Spleen (tissue), 11 donors: Measurements from ENCODE around the gene CEACAM3. TPM values are rescaled to one million over a fixed set of nuclear protein-coding genes. Genes with fewer than 3 reads are reported as not detected.

Experiments used
- DNase-seq: peaks from one replicate; pipeline ENCODE4 v3.0.0-alpha.2; 2020
- H3K27ac ChIP-seq, 8 donors: fragments of 200-600 bp; sonication (generic) in 7 of 8; 1 replicate in 4 of 8; 2 replicates in 4 of 8; pipeline versions ENCODE4 v1.5.0 to v1.8.0; 2016 to 2021; ENCODE audit warnings: inconsistent platforms in 4 of 8, mild to moderate bottlenecking in 4 of 8, moderate library complexity in 1 of 8
- H3K27me3 ChIP-seq, 7 donors: fragments of 200-600 bp; sonication (generic) in 6 of 7; replicated peaks in 1 of 7; 1 replicate in 4 of 7; 2 replicates in 3 of 7; pipeline versions ENCODE4 v1.5.0 to v1.8.0; 2016 to 2021; ENCODE audit warnings: inconsistent platforms in 3 of 7, mild to moderate bottlenecking in 1 of 7
- H3K36me3 ChIP-seq, 6 donors: fragments of 200-600 bp; sonication (generic) in 5 of 6; 1 replicate in 4 of 6; 2 replicates in 2 of 6; pipeline versions ENCODE4 v1.5.0 to v1.8.0; 2016 to 2021; ENCODE audit warnings: inconsistent platforms in 2 of 6
- H3K4me1 ChIP-seq, 6 donors: fragments of 200-600 bp; sonication (generic) in 5 of 6; 1 replicate in 3 of 6; 2 replicates in 3 of 6; pipeline versions ENCODE4 v1.5.0 to v1.8.0; 2016 to 2021; ENCODE audit warnings: inconsistent platforms in 3 of 6
- H3K4me3 ChIP-seq, 8 donors: fragments of 200-600 bp; sonication (generic) in 7 of 8; 1 replicate in 4 of 8; 2 replicates in 4 of 8; pipeline versions ENCODE4 v1.5.0 to v1.8.0; 2016 to 2021; ENCODE audit warnings: inconsistent platforms in 4 of 8, mild to moderate bottlenecking in 4 of 8, moderate library complexity in 2 of 8
- H3K9me3 ChIP-seq, 8 donors: fragments of 200-600 bp; sonication (generic) in 7 of 8; 1 replicate in 4 of 8; 2 replicates in 4 of 8; pipeline versions ENCODE4 v1.5.0 to v1.8.0; 2016 to 2021; ENCODE audit warnings: inconsistent platforms in 4 of 8
- POLR2A ChIP-seq, 3 donors: fragments of 450-650 bp; IDR thresholded peaks; one replicate each; pipeline ENCODE4 v1.5.1; 2017; ENCODE audit warnings: antibody characterized with exemption in 3 of 3, mild to moderate bottlenecking in 1 of 3
- POLR2AphosphoS5 ChIP-seq, 3 donors: sonication (generic); formaldehyde crosslinking; IDR thresholded peaks; one replicate each; pipeline ENCODE4 v1.5.1; 2017; ENCODE audit warnings: antibody characterized with exemption in 3 of 3
- WGBS, 5 donors: extraction: QIAGEN DNeasy Blood & Tissue Kit in 3 of 5; methylation state at CpG; one replicate each; pipeline versions ENCODE4 v1.1.5 to v1.1.7; 2013 to 2018; 5-methylcytosine and 5-hydroxymethylcytosine counted together
- intact Hi-C: fragments of 100-400 bp; cut with DNase I; formaldehyde crosslinking; loops from one replicate; pipeline ENCODE4 v1.15.0; 2023; ENCODE audit warnings: low total_unique reads
- polyA plus RNA-seq, 3 donors: library from polyadenylated mRNA; stranded (reverse); fragments of 200-250 nt; gene quantifications; one replicate each; pipeline ENCODE4 v1.2.1, GENCODE V29; 2013
- total RNA-seq, 7 donors: library from RNA; depleted of rRNA in 3 of 7; stranded (reverse); fragments of >200 nt in 3 of 7; fragmentation: NEBNext Ultra II Directional in 4 of 7; extraction: Animal tissue kit (Norgen Biotek cat#: 25700) in 4 of 7; gene quantifications; one replicate each; pipeline versions ENCODE4 v1.1.0 to v1.2.1, GENCODE V29; 2016 to 2021
- TF ChIP-seq, protein P1 (sequence below), 11 experiments: fragments of 200-600 bp in 7 of 11; fragments of 450-650 bp in 4 of 11; sonication (generic) in 4 of 11; IDR thresholded peaks in 8 of 11; conservative IDR thresholded peaks in 3 of 11; 1 replicate in 7 of 11; 2 replicates in 4 of 11; pipeline versions ENCODE4 v1.4.0 to v1.8.0; 2016 to 2021; ENCODE audit warnings: antibody characterized with exemption in 11 of 11, inconsistent platforms in 4 of 11, mild to moderate bottlenecking in 1 of 11
- donor health status: healthy with polysubstance abuse.
- donor health status: DM: no; HTN: no; CAD: no; lungs with moderate emphysema.
- donor health status: DM: no; HTN: no; CAD: no.
- donor health status: Bipolar disorder and iron deficiency.
- donor health status: healthy.
- donor health status: DM: no; HTN: no; CAD: no.
- donor health status: DM: yes; HTN: yes; CAD: no.

CEACAM3 gene
- total and polyA plus RNA-seq, 10 donors, result 0.55 to 31.9 (median 10.1) TPM

DNA sequence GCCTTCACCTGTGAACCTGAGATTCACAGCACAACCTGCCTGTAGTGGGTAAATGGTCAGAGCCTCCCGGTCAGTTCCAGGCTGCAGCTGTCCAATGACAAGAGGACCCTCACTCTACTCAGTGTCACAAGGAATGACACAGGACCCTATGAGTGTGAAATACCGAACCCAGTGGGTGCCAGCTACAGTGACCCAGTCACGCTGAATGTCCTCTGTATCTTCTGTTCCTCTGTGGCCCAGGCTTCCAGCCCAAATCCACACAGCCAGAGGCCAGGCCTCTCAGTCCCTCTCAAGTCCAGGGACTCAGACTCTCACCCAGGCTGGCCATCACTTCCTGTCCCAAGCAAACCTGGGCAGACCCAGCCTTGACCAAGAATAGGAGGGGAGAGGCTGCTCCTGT is 10.8 kb downstream of the CEACAM3 start:
- TF ChIP-seq POLR2AphosphoS5 (IDR thresholded peaks at IDR 0.05) (no peak), POLR2A (IDR thresholded peaks at IDR 0.05) (no peak)
- TF ChIP-seq, protein P1, sequence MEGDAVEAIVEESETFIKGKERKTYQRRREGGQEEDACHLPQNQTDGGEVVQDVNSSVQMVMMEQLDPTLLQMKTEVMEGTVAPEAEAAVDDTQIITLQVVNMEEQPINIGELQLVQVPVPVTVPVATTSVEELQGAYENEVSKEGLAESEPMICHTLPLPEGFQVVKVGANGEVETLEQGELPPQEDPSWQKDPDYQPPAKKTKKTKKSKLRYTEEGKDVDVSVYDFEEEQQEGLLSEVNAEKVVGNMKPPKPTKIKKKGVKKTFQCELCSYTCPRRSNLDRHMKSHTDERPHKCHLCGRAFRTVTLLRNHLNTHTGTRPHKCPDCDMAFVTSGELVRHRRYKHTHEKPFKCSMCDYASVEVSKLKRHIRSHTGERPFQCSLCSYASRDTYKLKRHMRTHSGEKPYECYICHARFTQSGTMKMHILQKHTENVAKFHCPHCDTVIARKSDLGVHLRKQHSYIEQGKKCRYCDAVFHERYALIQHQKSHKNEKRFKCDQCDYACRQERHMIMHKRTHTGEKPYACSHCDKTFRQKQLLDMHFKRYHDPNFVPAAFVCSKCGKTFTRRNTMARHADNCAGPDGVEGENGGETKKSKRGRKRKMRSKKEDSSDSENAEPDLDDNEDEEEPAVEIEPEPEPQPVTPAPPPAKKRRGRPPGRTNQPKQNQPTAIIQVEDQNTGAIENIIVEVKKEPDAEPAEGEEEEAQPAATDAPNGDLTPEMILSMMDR (IDR thresholded peaks at IDR 0.05 in 8 of 11, conservative IDR thresholded peaks at IDR 0.05 in 3 of 11), result no peak
- H3K27me3 ChIP-seq, result peaks cover 0 to 20% (median 0%) of the 10 kb centered on the region in 7 donors
- 87 to 94% (median 90%) methylated on average over 2 to 3 of the region's 3 CpGs for WGBS, 5 donors
- H3K27ac ChIP-seq, result peak overlapping the region in 6 of 8 donors; percentile 75 to 96 (median 89)
- DNase-seq, result no peak
- H3K4me1 ChIP-seq, result peaks cover 0 to 75% (median 28%) of the 10 kb centered on the region in 6 donors
- intact Hi-C loops, result no loop called here
- H3K36me3 ChIP-seq, result peaks cover 0 to 8% (median 0%) of the 10 kb centered on the region in 6 donors
- no peaks in the 10 kb centered on the region for H3K9me3 ChIP-seq
- H3K4me3 ChIP-seq, result peak overlapping the region in 1 of 8 donors; percentile 55

DNA sequence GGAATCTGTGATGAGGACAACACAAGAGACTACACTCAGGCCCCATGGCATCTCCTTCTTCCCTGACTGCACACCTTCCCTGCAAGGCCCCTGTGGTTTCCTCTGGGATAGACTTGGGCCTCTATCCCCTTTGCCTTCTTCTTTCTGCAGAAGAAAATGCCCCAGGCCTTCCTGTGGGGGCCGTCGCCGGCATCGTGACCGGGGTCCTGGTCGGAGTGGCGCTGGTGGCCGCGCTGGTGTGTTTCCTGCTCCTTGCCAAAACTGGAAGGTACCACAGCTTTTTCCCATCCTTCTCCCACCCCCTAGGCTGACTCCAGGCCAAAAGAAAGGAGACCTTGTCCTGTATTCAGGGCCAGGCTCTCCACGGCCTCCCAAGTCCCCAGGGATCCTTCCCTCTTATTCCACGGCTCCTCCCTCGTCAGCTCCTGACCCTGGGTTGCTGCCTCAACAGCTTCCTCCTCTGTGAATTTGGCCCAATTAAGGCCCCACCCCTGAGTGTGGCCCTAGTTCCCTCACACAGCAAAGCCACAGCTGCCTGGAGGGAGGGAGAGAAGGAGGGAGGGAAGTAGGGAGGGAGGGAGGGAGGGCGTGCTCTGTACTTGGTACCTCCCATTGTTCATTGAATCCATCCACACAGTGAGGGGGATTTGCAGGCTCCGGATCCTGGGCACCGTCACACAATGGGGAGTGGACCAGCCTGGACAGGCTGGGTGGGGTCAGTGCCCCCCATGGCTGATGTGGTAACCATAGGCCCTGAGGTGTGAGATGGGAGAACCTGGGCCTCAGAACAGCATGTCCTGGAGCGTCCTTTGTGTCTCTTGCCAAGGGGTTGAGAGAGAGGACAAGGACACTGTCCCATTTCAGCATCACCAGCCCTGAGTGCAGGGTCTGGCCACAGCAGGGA is 12.5 kb downstream of the CEACAM3 start:
- H3K27ac ChIP-seq, result peak overlapping the region in 7 of 8 donors; percentile 67 to 96 (median 84)
- H3K9me3 ChIP-seq, result no peaks in the 10 kb centered on the region
- intact Hi-C loops, result no loop called here
- TF ChIP-seq POLR2A (IDR thresholded peaks at IDR 0.05), result no peak
- TF ChIP-seq, protein P1 (IDR thresholded peaks at IDR 0.05 in 8 of 11, conservative IDR thresholded peaks at IDR 0.05 in 3 of 11), result no peak
- peak in 2 of 3 donors; percentile 35 to 61 for TF ChIP-seq POLR2AphosphoS5 (IDR thresholded peaks at IDR 0.05)
- H3K4me1 ChIP-seq, result peaks cover 0 to 63% (median 20%) of the 10 kb centered on the region in 6 donors
- H3K36me3 ChIP-seq, result peaks cover 0 to 8% (median 0%) of the 10 kb centered on the region in 6 donors
- H3K27me3 ChIP-seq, result peaks cover 0 to 20% (median 0%) of the 10 kb centered on the region in 7 donors
- DNase-seq, result peak; percentile 87
- H3K4me3 ChIP-seq, result peak overlapping the region in 3 of 8 donors; percentile 8 to 55 (median 9)
- 37 to 60% (median 47%) methylated on average over 14 to 16 of the region's 16 CpGs for WGBS, 5 donors

GRCh38 chr19:41810301-41810700 is 13.9 kb downstream of the CEACAM3 start:
- DNase-seq, result peak; percentile 76
- Histone ChIP-seq H3K4me3 (peak overlapping the region in 1 of 8 donors; percentile 55), H3K36me3 (peaks cover 0 to 8% (median 0%) of the 10 kb centered on the region in 6 donors), H3K27ac (peak overlapping the region in 7 of 8 donors; percentile 76 to 96 (median 84)), H3K4me1 (peaks cover 0 to 49% (median 14%) of the 10 kb centered on the region in 6 donors), H3K27me3 (peaks cover 0 to 20% (median 0%) of the 10 kb centered on the region in 7 donors), H3K9me3 (no peaks in the 10 kb centered on the region)
- intact Hi-C loops, result no loop called here
- TF ChIP-seq, protein P1 (IDR thresholded peaks at IDR 0.05 in 8 of 11, conservative IDR thresholded peaks at IDR 0.05 in 3 of 11), result no peak
- no peak for TF ChIP-seq POLR2A (IDR thresholded peaks at IDR 0.05)
- TF ChIP-seq POLR2AphosphoS5 (IDR thresholded peaks at IDR 0.05), result no peak
- 48 to 68% (median 59%) methylated on average over 4 of the region's 4 CpGs for WGBS, 5 donors

GRCh38 chr19:41811036-41811435 is 14.6 kb downstream of the CEACAM3 start:
- Histone ChIP-seq H3K36me3 (peaks cover 0 to 8% (median 0%) of the 10 kb centered on the region in 6 donors), H3K27ac (peak overlapping the region in 7 of 8 donors; percentile 76 to 96 (median 84)), H3K4me1 (peaks cover 0 to 49% (median 14%) of the 10 kb centered on the region in 6 donors), H3K9me3 (no peaks in the 10 kb centered on the region), H3K4me3 (peak overlapping the region in 1 of 8 donors; percentile 55), H3K27me3 (peaks cover 0 to 20% (median 0%) of the 10 kb centered on the region in 7 donors)
- 18 to 28% (median 21%) methylated on average over 3 of the region's 3 CpGs for WGBS, 5 donors
- TF ChIP-seq POLR2A (IDR thresholded peaks at IDR 0.05), result no peak
- peak in 2 of 3 donors; percentile 34 to 41 for TF ChIP-seq POLR2AphosphoS5 (IDR thresholded peaks at IDR 0.05)
- TF ChIP-seq, protein P1 (IDR thresholded peaks at IDR 0.05 in 8 of 11, conservative IDR thresholded peaks at IDR 0.05 in 3 of 11), result no peak
- DNase-seq, result peak; percentile 86
- intact Hi-C loops, result no loop called here
